ENCODE results near the gene TTC39B.

GRCh38 chr9:15211160-15211814 lies 95.7 kb downstream of the TTC39B start:
- no peak for TF ChIP-seq POLR2AphosphoS5 (IDR thresholded peaks at IDR 0.05; ENCODE audit: borderline replicate concordance, low read depth, low read length)
- TF ChIP-seq FOXP2 (optimal IDR thresholded peaks at IDR 0.05; ENCODE audit: control extremely low read depth, extremely low read length, insufficient read depth) = no peak
- TF ChIP-seq EZH2 (IDR thresholded peaks at IDR 0.05) = no peak
